GM18867 (cell line): Measurements from ENCODE around the gene TPSD1.
A peak's percentile ranks its signal among the peaks of the same experiment; 100 is the strongest.

ENCODE experiments used
- ATAC-seq: cut with Tn5 transposase; IDR thresholded peaks from one replicate; pipeline ENCODE4 v1.9.1; 2021; ENCODE audit warnings: mild to moderate bottlenecking, moderate library complexity; ENCODE audit not compliant: unreplicated experiment

The TPSD1 gene

DNA sequence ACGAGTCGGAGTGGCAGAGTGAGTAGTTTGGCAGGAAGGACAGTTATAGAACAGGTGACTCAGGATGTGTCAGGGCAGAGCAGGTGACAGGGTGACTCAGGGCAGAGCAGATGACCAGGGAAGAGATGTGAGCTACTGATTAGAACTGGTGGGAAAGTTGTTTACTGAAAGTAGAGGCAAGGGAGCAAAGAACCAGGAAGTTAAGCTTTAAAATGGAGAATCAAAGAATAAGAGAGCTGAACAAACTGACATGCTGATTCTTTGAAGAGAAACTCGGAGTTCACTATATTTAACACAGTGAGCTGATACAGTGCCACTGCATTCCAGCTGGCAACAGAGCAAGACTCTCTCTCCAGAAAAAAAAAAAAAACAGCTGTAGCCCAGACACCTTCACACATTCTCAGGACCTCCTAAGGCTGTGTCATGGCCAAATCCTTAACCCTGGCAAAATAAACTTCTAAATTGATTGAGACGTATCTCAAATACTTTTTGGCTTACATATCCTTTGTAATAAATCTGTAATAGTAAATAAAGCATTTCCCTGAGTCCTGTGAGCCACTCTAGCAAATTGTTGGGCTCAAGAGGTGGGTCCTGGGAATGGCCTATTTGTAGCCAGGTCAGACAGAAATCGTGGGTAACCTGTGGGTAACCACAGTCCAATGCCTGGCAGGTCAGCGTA, 41.3 kb downstream of the TPSD1 start:
- ATAC-seq = no peak

DNA sequence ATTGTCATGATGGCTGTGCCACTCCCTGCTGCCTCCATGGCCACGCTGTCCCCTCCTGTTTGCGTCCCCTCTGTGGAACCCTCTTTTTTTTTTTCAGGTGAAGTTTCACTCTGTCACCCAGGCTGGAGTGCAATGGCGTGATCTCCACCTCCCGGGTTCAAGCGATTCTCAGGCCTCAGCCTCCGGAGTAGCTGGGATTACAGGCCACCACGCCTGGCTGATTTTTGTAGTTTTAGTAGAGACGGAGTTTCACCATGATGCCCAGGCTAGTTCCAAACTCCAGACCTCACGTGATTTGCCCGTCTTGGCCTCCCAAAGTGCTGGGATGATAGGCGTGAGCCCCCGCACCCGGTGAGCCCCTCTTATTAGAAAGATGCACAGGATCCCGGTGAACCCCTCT, 42.5 kb downstream of the TPSD1 start:
- ATAC-seq = no peak

DNA sequence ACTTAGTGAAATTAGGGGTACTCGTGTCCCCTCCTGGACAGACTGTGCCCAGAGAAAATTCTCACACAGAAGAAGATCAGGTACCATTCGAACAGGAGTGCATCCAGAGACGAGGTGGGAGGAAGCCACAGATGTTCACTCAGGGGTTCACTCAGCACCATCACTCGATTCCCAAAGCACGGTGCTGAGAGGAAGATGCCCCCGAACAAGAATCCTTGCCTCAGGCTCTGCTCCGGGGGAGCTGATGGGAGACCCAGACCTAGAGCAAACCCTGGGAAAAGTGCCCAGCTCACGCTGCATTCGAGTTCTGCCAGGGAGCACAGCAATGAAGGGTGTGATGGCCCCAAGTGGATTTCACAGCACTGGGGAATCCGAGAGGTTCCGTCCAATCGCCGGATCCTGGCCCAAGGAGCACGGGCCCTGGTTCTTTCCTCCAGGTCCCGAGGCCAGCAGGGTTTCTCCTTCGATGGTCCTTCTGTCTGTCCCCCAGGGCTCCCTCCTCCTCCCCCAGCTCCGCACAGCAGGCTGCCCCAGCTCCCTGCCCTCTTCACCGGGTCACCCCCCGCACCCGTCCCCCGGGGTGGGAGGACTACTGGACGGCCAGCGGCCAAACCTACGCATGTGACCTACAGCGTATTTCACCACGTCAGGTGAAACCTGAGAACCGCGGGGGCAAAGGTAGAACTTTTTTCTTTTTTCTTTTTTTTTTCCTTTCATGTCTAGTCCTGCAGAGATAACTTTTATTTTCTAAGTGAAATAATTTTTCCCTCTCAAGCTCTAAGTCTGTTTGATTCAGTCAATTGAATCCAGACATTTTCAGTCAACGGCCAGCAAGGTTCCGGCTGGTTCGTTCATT, 43.4 kb downstream of the TPSD1 start:
- ATAC-seq = no peak

- no peak for ATAC-seq
Measured at GRCh38 chr16:1299868-1300203, 44.0 kb downstream of the TPSD1 start.

DNA sequence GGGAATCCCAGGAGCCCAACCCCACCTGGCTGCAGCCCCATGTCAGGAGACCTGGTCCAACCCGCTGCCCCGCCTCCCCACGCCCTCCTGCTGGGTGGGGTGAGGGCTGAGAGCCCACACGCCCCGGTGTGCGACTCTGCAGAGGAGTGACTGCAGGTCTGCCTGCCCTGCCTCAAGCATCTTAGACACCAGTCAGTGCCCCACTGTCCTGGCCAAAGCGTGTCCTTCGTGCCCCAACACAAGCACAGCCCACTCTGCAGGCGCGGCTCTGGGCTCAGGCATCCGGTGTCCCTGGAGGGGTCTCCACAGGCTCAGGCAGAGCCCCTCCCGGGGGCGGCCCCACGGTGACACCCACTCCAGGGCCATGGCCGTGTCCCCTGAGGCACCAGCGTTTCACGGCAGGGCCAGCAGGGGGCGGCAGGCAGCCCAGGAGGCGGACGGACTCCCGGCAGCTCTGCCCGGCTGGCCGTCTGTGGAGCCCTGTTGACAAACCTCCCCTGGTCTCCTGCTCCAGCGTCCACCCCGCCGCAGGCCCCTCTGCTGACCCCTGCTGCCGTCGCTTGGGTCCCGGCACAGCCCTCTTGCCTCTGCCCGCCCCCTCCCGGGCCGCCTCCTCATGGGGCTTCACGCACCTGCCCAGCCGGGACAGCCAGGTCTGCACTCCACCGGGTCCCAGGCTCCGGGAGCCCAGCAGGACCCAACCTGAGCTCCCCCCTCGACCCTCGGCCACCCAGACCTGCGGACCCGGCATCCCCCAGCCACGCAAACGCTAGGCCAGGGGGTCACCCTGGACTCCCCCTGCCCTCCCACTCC, 45.0 kb downstream of the TPSD1 start:
- ATAC-seq = no peak

GRCh38 chr16:1301562-1301961, 45.7 kb downstream of the TPSD1 start:
- ATAC-seq = no peak

- no peak for ATAC-seq
Measured at GRCh38 chr16:1305823-1306222, 50.0 kb downstream of the TPSD1 start.

DNA sequence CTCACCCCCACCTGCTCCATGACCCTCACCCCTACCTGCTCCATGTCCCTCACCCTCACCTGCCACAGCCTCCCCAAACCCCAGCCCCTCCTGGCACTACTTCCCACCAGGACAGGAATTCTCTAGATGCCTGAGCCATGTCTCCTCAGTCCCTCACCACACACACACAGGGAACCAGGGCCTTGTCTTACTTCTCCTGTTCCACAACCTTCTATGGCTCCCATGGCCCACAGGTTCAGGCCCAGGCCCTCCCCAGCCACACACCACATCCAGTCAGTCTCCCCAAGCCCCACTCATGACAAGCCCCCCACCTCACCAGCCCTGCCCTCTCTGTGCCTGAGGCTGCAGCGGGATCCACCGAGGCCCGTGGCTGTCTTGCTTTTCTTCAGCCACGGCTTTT, 50.5 kb downstream of the TPSD1 start:
- ATAC-seq = no peak

DNA sequence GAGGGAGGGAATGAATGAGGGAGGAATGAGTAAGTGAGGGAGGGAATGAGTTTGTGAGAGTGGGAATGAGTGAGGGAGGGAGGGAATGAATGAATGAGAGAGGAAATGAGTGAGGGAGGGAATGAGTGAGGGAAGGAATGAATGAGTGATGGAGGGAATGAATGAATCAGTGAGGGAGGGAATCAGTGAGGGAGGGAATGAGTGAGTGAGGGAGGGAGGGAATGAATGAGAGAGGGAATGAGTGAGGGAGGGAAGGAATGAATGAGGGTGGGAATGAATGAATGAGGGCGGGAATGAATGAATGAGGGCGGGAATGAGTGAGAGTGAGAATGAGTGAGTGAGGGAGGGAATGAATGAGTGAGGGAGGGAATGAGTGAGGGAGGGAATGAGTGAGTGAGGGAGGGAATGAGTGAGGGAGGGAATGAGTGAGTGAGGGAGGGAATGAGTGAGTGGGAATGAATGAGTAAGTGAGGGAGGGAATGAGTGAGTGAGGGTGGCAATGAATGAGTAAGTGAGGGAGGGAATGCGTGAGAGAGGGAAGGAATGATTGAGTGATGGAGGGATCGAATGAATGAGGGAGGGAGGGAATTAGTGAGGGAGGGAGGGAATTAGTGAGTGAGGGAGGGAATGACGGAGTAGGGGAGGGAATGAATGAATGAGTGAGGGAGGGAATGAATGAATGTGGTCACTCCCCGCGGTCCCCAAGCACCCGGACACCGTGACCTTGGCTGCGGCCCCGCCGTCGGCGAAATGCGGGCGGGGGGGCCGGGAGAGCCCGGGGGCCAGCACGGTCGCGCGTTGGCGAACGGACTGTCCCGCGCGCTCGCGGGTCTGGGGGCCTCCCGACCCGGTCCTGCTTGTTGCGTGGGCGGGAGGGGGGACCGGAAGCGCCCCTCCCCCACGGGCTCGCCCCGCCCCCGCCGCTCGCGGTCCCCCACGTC, 52.4 kb downstream of the TPSD1 start:
- ATAC-seq = peak; percentile 28
